GM19324 (cell line): Measurements from ENCODE around the gene TCERG1L.

Experiments
- ATAC-seq: cut with Tn5 transposase; IDR thresholded peaks from one replicate; pipeline ENCODE4 v1.9.1; 2021; ENCODE audit warnings: mild to moderate bottlenecking, moderate library complexity; ENCODE audit not compliant: unreplicated experiment, low FRiP score

TCERG1L gene

DNA sequence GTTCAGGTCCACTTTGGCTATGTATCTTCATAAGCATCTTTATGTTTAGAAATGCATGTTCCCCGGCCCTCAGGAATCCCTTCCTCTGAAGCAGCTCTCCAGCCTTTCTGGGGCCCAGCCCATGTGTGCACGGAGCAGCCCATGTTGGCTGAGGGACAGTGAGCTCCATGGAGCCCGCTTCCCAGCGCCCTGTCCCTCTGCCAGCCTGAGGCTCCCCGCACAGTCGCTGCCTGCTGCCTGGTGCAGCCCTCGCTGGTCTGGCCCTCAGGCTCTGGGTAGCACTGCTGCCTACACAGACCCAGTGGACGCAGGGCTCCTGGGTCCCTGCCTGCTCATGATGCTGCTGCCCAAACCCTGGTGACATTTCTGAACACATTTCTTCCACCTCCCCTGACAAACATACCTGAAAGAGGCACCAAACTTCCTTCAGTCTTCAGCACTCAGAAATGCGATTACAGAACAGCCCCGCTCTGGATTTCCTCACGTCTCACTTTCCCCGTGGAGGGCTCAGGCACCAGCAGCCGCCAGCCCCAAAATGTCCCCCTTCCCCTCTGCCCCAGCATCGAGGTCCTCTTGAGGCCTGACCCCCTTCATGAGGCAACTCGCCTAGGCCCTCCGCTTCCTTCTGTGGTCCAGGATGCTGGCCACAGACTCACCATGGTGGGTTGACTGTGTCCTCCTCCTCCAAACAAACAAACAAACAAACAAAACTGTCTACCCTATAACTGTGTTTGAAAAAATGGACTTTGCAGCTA is 5.0 kb upstream of the TCERG1L start:
- ATAC-seq: no peak

DNA sequence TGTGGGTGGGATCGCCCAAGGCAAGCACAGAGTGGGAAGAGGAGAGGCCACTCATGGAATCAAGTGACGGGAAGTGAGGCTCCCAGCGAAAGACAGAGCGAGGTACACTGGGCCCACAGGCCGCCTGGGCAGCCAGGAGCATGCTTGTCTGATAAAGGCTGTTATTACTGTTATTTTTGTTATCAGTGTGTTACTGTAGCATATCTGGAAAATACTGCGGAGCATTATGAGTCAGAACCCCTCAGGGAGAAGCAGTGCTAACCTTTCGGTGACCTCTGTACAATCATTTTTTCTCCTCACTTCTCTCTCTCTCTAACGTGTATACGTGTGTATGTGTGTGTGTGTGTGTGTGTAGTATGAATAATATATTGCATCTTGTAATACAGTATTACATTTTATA is 3.8 kb upstream of the TCERG1L start:
- no peak for ATAC-seq

GRCh38 chr10:131314799-131315198 is 3.3 kb upstream of the TCERG1L start:
- ATAC-seq: no peak

DNA sequence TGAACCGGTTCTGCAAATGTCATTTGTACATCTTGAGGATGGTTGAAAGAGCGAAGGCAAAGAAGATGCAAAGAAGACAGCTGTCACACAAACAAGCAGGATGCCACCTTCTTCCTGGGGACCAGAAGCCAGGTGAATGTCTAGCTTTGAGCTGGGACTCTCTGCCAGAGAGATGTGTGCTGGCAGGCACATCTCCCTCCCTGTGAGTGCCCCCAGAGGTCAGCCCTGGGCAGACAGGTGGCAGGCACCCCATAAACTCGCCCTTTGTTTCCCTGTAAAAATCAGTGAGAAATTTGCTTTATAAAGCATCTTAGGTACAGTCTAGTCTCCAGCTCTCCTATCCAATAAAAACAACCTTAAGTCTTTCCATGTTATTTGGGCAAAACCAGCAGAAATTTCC is 2.6 kb upstream of the TCERG1L start:
- ATAC-seq: no peak

DNA sequence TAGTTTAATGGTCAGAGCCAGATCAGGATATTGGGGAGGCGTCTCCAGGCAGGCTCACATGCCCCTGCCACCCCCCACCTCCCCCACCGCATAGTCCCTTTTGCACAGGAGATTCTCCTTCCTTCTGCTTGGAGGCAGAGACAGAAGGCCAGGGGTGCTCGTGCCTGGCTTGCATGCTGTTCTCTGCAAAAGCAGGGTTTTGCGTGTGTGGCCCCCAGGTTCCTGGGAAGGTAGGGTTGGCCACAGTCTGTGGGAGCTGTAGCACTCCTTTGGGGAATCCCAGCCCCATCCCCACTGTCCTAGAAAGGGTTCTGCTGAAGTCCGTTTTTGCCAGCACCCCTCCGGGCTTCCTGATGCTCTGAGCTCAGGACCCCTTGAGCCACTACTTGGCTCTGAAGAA is 1.9 kb upstream of the TCERG1L start:
- ATAC-seq: no peak

- no peak for ATAC-seq
Observed at GRCh38 chr10:131312478-131312836, 936 bp upstream of the TCERG1L start.

DNA sequence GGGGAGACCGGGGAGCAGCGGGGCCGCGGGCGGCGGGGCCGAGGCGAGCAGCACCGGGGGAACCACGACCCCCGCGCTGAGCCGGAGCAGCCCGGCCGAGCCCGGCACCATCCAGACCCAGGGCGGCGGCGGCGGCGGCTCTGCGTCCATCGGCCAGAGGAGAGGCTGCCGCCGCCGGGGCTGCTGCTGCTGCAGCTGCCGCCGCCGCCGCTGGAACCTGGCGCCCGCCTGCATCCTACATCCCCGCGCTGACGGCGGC is 190 bp downstream of the TCERG1L start:
- no peak for ATAC-seq

- no peak for ATAC-seq
Observed at GRCh38 chr10:131310551-131311401, 745 bp downstream of the TCERG1L start.

- ATAC-seq: no peak
Observed at GRCh38 chr10:131310142-131310541, 1.4 kb downstream of the TCERG1L start.

DNA sequence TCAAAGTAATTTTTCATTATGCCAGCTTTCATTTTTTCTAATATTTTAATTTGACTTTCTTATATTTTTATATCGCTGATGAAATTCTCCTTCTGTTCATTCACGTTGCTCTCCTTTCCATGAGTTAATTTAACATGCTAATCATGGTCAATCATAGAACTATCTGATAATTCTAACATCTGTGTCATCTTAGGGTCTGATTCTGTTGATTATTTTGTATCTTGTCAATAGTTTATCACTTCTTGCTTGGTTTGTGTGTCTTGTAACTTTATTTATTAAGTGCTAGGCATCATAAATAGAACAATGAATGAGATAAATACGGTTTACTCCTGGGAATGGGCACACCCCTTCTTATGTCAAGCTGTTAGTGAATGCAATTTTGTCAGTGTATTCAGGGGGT is 11.0 kb downstream of the TCERG1L start:
- ATAC-seq: no peak

DNA sequence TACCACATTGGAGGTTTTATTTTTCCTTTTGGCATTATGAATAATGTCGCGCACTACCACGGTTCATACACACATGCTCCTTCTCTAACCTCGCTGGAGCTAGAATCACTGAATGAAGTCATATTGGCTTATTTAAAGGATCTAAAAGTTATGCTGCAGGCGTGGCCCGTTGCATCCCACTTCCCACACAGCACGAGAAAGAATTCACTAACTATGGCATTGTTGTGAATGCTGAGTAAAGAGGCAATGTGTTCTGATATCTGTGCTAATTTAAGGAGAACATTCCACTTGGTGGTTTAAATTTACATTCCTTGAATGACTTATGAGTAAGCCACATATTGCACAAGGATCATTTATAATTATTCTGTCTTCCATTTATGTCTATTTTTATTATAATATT is 20.7 kb downstream of the TCERG1L start:
- ATAC-seq: no peak

DNA sequence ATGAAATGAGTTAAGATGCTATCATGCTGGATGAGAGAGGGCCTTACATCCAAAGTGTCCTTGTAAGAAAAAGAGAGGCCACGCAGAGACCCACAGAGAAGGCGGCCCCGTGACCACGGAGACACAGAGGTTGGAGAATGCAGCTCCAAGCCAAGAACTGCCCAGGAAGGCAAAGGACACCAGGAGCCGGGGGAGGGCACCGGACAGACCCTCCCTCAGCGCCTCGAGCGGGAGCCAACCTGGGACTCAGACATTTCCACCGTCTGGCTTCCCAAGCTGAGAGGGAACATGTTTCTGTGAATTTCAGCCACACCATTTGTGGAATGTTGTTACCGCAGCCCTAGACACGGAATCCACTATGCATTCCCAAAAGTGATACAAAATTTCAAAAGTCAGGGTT is 22.9 kb downstream of the TCERG1L start:
- no peak for ATAC-seq

DNA sequence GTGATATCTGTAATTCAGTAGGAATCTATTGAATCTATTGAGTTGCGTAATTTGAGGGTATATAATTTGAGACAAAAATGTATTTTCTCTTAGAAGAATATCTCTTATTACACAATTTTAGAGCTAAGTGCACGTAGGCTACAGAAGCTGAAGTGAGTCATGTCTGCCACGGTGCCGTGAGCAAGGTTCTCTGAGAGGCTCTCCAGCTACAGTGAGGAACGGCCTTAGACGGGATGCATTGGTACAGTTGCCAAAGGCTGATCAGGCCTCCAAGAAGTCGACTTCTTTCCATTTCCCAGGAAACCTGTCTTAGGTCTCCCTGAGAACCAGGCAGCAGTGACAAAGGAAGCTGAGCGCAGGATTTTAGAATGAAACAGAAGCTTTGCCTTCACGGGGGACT is 28.6 kb downstream of the TCERG1L start:
- no peak for ATAC-seq

- ATAC-seq: no peak
Observed at GRCh38 chr10:131280101-131280500, 31.4 kb downstream of the TCERG1L start.

- no peak for ATAC-seq
Observed at GRCh38 chr10:131279516-131279915, 32.0 kb downstream of the TCERG1L start.

- ATAC-seq: no peak
Observed at GRCh38 chr10:131277969-131278368, 33.6 kb downstream of the TCERG1L start.

- ATAC-seq: no peak
Observed at GRCh38 chr10:131277278-131277677, 34.2 kb downstream of the TCERG1L start.

- ATAC-seq: no peak
Observed at GRCh38 chr10:131275691-131276090, 35.8 kb downstream of the TCERG1L start.

DNA sequence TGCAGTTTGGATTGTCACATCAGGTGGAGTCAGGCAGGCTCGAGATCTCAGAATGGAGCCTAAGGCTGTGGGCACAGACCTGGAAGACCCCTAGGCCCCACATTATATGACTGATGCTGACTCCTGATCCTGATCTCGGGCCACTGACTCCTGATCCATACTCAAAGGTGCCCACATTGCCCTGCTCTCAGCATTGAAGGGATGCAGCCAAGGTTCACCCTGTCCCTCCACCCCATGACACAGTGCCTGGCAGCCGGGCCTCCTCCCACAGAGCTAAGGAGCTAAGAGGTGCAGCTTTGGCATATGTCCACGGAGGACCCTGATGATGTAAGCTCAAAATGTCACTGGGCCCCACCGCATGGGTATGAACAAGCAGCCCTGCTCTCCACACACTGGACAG is 36.6 kb downstream of the TCERG1L start:
- ATAC-seq: no peak

DNA sequence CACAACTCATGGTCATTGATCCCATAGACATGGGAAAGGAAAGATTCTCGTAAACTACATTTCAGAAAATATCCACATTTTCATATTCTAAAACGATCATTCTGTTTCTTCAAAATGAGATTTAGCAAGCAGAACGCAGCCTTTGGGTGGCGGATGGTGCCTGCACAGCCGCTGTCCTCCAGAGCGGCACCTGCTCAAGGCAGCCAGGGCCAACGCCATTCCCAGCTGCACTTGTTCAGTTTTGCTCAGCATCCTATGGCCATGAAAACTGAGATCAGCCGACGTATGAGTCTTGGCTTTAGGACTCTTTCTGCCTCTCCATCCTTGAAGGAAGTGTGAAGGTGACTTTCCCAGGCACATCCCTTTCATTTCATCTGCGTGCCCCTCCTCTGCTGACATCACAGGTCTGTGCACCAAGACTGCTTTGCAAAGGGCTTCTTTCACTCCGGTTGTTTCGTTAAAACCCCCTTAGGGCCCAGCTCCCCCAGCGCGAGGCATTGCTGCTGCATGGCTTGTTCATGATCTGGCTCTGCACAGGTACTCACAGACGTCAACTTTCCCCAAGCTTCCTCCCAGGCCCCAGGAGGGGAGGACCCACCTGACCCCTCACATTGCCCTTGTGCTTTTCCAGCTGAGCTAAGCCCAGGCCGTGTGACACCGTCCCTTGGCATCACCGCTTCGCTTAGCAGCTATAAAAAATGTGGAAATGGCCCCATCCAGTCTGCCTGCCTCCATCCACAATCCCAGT is 37.2 kb downstream of the TCERG1L start:
- ATAC-seq: no peak

DNA sequence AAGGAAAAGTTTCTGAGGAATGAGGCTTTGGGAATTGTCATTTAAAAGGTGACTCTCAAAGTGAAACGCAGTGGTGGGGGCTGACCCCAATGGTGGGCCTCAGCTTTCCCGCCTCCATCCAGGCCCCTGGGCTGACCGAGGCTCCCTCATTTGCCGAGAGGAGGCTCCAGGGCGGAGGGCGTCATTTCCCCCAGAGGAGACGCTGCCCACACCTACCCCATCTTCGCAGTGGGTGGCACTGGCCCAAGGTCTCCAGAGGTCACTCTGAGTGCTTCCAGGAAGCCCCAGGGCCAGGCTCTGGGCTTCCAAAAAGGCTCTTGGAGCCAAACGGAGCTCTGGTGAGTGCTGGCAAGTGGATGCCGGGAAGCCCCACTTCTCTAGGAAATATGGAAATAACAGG is 38.0 kb downstream of the TCERG1L start:
- ATAC-seq: no peak
